GM12864 (cell line): Measurements from ENCODE around the gene PXDN.

Experiments
- DNase-seq: peaks from one replicate; pipeline ENCODE4 v3.0.0-alpha.2; 2011; ENCODE audit warnings: low read depth
- H3K4me3 ChIP-seq: 2 replicates; pipeline ENCODE4 v1.5.1; 2011; ENCODE audit warnings: mild to moderate bottlenecking, low read depth, low read length, control low read depth
- TF ChIP-seq, protein P1 (sequence below): IDR thresholded peaks from 2 replicates; pipeline ENCODE4 v1.5.1; 2011; ENCODE audit warnings: low read depth, mild to moderate bottlenecking, moderate library complexity, low read length, control low read depth, inconsistent platforms; ENCODE audit errors: missing control alignments

The PXDN gene

DNA sequence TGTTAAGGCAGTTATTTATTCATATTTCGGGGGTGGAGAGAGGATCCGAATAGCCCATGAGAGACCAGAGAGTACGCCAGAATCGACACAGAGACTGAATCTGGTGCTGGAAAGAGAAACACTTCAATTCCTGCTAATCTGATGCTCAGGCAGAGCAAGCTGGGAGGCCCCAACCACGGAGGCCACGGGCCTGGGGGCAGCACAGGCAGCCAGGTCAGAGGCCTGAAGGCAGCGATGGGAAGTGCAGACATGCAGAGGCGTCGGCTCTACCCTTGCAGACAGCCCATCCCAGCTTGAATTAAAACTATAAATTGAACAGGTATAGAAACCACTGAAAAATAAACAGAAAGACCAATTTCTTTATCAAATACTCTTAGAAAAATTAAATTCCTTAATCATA is 50.6 kb downstream of the PXDN start:
- no peak for DNase-seq
- H3K4me3 ChIP-seq: no peak overlapping the region
- TF ChIP-seq, protein P1, sequence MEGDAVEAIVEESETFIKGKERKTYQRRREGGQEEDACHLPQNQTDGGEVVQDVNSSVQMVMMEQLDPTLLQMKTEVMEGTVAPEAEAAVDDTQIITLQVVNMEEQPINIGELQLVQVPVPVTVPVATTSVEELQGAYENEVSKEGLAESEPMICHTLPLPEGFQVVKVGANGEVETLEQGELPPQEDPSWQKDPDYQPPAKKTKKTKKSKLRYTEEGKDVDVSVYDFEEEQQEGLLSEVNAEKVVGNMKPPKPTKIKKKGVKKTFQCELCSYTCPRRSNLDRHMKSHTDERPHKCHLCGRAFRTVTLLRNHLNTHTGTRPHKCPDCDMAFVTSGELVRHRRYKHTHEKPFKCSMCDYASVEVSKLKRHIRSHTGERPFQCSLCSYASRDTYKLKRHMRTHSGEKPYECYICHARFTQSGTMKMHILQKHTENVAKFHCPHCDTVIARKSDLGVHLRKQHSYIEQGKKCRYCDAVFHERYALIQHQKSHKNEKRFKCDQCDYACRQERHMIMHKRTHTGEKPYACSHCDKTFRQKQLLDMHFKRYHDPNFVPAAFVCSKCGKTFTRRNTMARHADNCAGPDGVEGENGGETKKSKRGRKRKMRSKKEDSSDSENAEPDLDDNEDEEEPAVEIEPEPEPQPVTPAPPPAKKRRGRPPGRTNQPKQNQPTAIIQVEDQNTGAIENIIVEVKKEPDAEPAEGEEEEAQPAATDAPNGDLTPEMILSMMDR: no peak

DNA sequence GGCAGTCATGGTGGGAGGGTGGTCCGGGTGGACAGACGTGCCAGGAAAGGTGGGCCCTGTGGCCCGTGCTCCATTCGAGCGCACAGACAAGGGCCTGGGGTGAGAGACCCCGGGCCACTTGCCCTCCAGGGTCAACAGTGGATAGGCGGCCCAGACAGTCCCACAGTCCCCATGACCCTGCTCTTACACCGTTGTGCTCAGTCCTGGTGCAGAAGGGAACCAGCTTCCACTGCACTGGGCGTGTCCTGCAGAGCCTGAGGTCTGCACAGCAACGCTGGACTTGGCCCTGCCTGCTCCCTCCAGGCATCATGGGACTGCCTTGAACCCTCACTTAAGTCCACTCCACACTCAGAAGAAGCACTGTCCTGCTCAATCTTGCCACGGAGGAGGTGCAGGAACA is 52.0 kb downstream of the PXDN start:
- H3K4me3 ChIP-seq: no peak overlapping the region
- TF ChIP-seq, protein P1: no peak
- DNase-seq: no peak

DNA sequence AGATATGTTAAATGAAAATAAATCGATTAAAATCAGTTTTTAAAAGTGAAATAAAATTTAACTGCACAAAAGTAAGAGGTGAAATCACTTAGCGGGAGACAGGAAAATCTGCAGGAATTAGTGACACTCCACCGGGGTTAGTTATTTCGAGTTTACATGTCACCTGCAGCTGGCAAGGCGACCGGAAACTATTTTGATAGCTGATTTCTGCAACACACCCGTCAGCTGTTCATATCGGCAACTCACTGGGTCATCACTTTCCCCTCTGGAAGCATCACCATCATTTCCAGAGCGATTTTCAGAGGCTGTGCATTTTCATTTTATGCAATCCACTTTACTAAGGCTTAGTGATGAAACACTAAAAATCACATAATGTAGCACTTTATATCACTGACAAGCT is 52.9 kb downstream of the PXDN start:
- H3K4me3 ChIP-seq: no peak overlapping the region
- TF ChIP-seq, protein P1: no peak
- no peak for DNase-seq

DNA sequence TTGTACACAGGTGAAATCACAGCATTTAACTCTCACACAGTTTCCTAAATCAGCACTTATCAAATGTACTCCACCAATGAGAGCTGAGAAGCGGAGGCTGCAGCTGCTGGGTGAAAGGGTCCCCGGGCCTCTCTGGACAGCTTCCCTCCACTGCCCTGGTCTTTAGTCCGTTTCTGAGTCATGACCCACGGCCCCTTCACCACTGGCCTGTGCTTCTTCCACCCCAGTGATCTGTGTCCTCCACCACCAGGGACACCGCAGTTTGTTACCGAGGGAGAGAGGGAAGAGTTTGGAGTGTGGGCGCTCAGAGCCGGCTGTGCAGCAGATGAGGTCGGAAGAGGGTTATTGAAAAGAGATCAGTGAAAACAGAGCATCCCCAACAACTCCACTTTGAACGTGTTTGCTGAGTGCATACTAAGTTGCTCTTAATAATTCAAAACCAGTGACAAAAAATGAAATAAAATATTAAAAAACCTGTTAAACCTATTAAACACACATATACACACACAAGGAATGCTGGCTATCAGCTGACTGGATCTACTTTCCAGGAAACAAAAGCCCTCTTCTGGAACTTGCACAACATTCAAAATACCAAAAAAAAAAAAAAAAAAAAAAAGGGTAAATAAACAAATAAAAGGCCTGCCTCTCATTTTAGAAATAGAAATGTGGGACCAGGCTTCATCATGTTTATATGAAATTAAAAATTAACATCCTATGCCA is 54.1 kb downstream of the PXDN start:
- TF ChIP-seq, protein P1: no peak
- no peak overlapping the region for H3K4me3 ChIP-seq
- DNase-seq: no peak

DNA sequence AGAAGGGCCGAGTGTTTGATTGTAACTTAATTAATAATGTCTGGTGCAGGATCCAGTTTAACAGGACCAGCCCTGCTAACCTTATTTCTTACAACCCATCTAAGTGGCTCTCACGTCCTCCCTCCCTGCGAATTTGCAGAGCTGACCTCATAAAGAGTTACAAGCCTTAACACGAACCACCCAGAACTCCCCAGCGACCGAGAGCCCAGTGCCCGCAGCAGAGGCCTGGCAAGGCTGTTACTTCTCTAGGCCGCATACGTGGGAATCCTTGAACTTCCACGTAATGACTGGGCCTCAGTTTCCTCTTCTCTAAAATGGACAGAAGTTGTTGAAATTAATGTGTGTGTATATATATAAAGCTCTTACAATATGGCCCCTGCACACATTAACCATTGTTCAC is 55.5 kb downstream of the PXDN start:
- TF ChIP-seq, protein P1: no peak
- DNase-seq: no peak
- H3K4me3 ChIP-seq: no peak overlapping the region

DNA sequence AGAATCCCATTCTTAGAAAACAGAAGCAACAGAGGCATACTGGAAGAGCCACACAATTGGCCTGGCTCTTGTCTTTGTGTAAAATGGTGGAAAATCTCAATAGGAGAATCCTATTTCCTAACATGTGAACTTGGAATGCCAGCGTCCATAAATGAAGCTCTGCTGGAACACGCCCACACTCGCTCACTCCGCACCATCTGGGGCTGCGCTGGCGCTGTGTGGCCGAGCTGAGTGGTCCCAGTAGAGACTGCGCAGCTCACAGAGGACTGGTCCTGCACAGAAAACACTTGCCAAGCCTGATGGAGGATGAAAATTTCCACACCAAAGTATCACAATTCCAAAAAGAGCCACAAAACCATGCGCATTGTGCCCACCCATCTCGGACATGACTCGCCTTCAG is 56.2 kb downstream of the PXDN start:
- DNase-seq: no peak
- no peak overlapping the region for H3K4me3 ChIP-seq
- TF ChIP-seq, protein P1: no peak

DNA sequence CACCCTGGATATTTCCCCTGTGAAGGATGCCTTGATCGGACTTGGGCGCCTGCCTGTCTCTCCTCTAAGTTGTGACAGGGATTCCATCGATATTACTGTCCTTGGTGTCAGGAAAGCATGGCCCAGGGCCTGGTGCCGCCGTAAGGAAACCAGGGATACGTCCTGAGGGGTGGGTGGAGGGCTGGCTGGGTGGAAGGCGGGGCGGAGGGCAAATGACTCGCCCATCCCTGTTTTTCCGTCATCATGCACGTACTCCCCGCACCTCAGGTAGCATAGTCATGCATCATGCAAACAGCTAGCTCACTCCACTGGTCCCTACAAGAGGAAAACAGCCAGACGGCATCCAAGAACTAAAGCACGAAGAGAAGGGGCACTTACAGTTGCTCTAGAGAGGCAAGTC is 57.1 kb downstream of the PXDN start:
- no peak for DNase-seq
- TF ChIP-seq, protein P1: no peak
- H3K4me3 ChIP-seq: no peak overlapping the region
